IMR-90 (cell line): ENCODE measurements around the gene ZNF580. TPM values are rescaled to one million over a fixed set of nuclear protein-coding genes. Genes with fewer than 3 reads are reported as not detected.

ENCODE experiments used
- ATAC-seq: fragments of 200-7000 bp; cut with Tn5 transposase; 2 replicates; pipeline ENCODE4 v1.9.1; 2020; ENCODE audit warnings: low read depth, mild to moderate bottlenecking, moderate library complexity
- BruUV-seq: library from RNA; stranded (reverse); fragments of 400-500 nt; replicated peaks from 2 replicates; lab custom pipeline; 2021; lab: Mats Ljungman, UMichigan
- CTCF ChIA-PET: fragments of 300-600 bp; formaldehyde crosslinking; extraction: SDS; loops from one replicate; lab custom pipeline; 2021; ENCODE audit warnings: antibody characterized with exemption; lab: Yijun Ruan, JAX
- POLR2A ChIA-PET: fragments of 300-600 bp; sonication (Branson Sonifier 250); formaldehyde crosslinking; loops from one replicate; lab custom pipeline; 2022; ENCODE audit warnings: antibody characterized with exemption; ENCODE audit not compliant: unreplicated experiment; lab: Charles Lee
- DNase-seq: peaks from one replicate; pipeline ENCODE4 v3.0.0; 2013
- H2AFZ ChIP-seq: replicated peaks from 2 replicates; pipeline ENCODE3; 2013; ENCODE audit warnings: low read length, mild to moderate bottlenecking; ENCODE audit not compliant: poor library complexity
- H2AK5ac ChIP-seq: 2 replicates; pipeline ENCODE4 v1.6.1; 2013; ENCODE audit warnings: low read depth, low read length, inconsistent platforms
- H2AK9ac ChIP-seq: replicated peaks from 2 replicates; pipeline ENCODE3; 2013; ENCODE audit warnings: mild to moderate bottlenecking, low read depth, low read length, moderate library complexity; ENCODE audit not compliant: poor library complexity
- H2BK120ac ChIP-seq: 2 replicates; pipeline ENCODE4 v1.6.1; 2013; ENCODE audit warnings: low read depth, low read length, inconsistent platforms
- H2BK15ac ChIP-seq: 3 replicates; pipeline ENCODE4 v1.6.1; 2013; ENCODE audit warnings: low read depth, low read length, inconsistent platforms
- H2BK20ac ChIP-seq: 2 replicates; pipeline ENCODE4 v1.6.1; 2013; ENCODE audit warnings: low read depth, mild to moderate bottlenecking, inconsistent platforms, low read length, moderate library complexity
- H2BK5ac ChIP-seq: 2 replicates; pipeline ENCODE4 v1.6.1; 2013; ENCODE audit warnings: mild to moderate bottlenecking, low read depth, low read length, inconsistent platforms; ENCODE audit not compliant: poor library complexity, severe bottlenecking
- H3K14ac ChIP-seq: replicated peaks from 2 replicates; pipeline ENCODE4 v1.6.1; 2013; ENCODE audit warnings: low read depth, low read length, inconsistent platforms
- H3K18ac ChIP-seq: 2 replicates; pipeline ENCODE4 v1.6.1; 2013; ENCODE audit warnings: low read depth, low read length, control low read depth
- H3K23ac ChIP-seq: 2 replicates; pipeline ENCODE4 v1.6.1; 2013; ENCODE audit warnings: low read depth, low read length, inconsistent platforms
- H3K27ac ChIP-seq: 2 replicates; pipeline ENCODE4 v1.5.1; 2013; ENCODE audit warnings: mild to moderate bottlenecking, control low read depth, low read length; ENCODE audit not compliant: insufficient read depth
- H3K27me3 ChIP-seq: 2 replicates; pipeline ENCODE4 v1.6.1; 2013; ENCODE audit warnings: low read length; ENCODE audit not compliant: control insufficient read depth, insufficient read depth
- H3K36me3 ChIP-seq: 2 replicates; pipeline ENCODE4 v1.6.1; 2013; ENCODE audit warnings: low read length, mixed read lengths; ENCODE audit not compliant: control insufficient read depth, insufficient read depth
- H3K4ac ChIP-seq: 2 replicates; pipeline ENCODE4 v1.6.1; 2013; ENCODE audit warnings: low read depth, low read length, inconsistent platforms
- H3K4me1 ChIP-seq: 2 replicates; pipeline ENCODE4 v1.6.1; 2013; ENCODE audit warnings: low read length, mixed read lengths; ENCODE audit not compliant: control insufficient read depth, insufficient read depth
- H3K4me2 ChIP-seq: 2 replicates; pipeline ENCODE4 v1.6.1; 2013; ENCODE audit warnings: low read depth, mild to moderate bottlenecking, control low read depth, low read length, moderate library complexity
- H3K4me3 ChIP-seq: 2 replicates; pipeline ENCODE4 v1.5.1; 2013; ENCODE audit warnings: low read depth, mild to moderate bottlenecking, control low read depth, low read length, moderate library complexity; ENCODE audit not compliant: insufficient read depth
- H3K56ac ChIP-seq: 2 replicates; pipeline ENCODE4 v1.6.1; 2013; ENCODE audit warnings: low read length, inconsistent platforms; ENCODE audit not compliant: insufficient read depth; ENCODE audit errors: extremely low read depth
- H3K79me1 ChIP-seq, 2 experiments: 2 replicates each; pipeline ENCODE4 v1.6.1; 2013; ENCODE audit warnings: low read length in 2 of 2, inconsistent platforms in 1 of 2, low read depth in 1 of 2
- H3K9ac ChIP-seq: 2 replicates; pipeline ENCODE4 v1.6.1; 2013; ENCODE audit warnings: low read depth, low read length, control low read depth
- H3K9me1 ChIP-seq: 2 replicates; pipeline ENCODE4 v1.6.1; 2013; ENCODE audit warnings: low read length, inconsistent platforms; ENCODE audit not compliant: insufficient read depth
- H3K9me3 ChIP-seq: 2 replicates; pipeline ENCODE4 v1.6.1; 2013; ENCODE audit warnings: low read length; ENCODE audit not compliant: control insufficient read depth, insufficient read depth
- H4K20me1 ChIP-seq: 2 replicates; pipeline ENCODE4 v1.6.1; 2013; ENCODE audit warnings: low read length, inconsistent platforms; ENCODE audit not compliant: insufficient read depth
- H4K5ac ChIP-seq: 2 replicates; pipeline ENCODE4 v1.6.1; 2013; ENCODE audit warnings: mild to moderate bottlenecking, low read depth, low read length, control low read depth
- H4K8ac ChIP-seq, 2 experiments: 2 replicates each; pipeline ENCODE4 v1.6.1; 2013; ENCODE audit warnings: low read depth in 2 of 2, low read length in 2 of 2, control low read depth in 1 of 2, inconsistent platforms in 1 of 2
- H4K91ac ChIP-seq: 2 replicates; pipeline ENCODE4 v1.6.1; 2013; ENCODE audit warnings: low read depth, low read length, inconsistent platforms; ENCODE audit not compliant: insufficient read depth
- BHLHE40 ChIP-seq: fragments of 150-350 bp; IDR thresholded peaks from 2 replicates; pipeline ENCODE4 v1.6.1; 2016; ENCODE audit warnings: mild to moderate bottlenecking, low read depth, low read length
- CEBPB ChIP-seq: IDR thresholded peaks from 2 replicates; pipeline ENCODE4 v1.6.1; 2012; ENCODE audit warnings: low read depth, low read length, improper control_type of control experiment
- CHD1 ChIP-seq: IDR thresholded peaks from 2 replicates; pipeline ENCODE4 v1.6.1; 2012; ENCODE audit warnings: low read depth, low read length, improper control_type of control experiment
- FOS ChIP-seq: fragments of 150-350 bp; IDR thresholded peaks from 2 replicates; pipeline ENCODE4 v1.6.1; 2016; ENCODE audit warnings: low read depth, low read length
- MAFK ChIP-seq: IDR thresholded peaks from 2 replicates; pipeline ENCODE4 v1.6.1; 2012; ENCODE audit warnings: low read depth, low read length, improper control_type of control experiment
- MAZ ChIP-seq: IDR thresholded peaks from 2 replicates; pipeline ENCODE4 v1.6.1; 2012; ENCODE audit warnings: low read depth, mild to moderate bottlenecking, low read length, improper control_type of control experiment, moderate library complexity, borderline replicate concordance
- MXI1 ChIP-seq: IDR thresholded peaks from 2 replicates; pipeline ENCODE4 v1.6.1; 2012; ENCODE audit warnings: low read depth, mild to moderate bottlenecking, low read length, moderate library complexity, borderline replicate concordance
- NFE2L2 ChIP-seq: fragments of 150-350 bp; IDR thresholded peaks from 2 replicates; pipeline ENCODE4 v1.6.1; 2016; ENCODE audit warnings: low read depth, mild to moderate bottlenecking, low read length
- POLR2A ChIP-seq: IDR thresholded peaks from 2 replicates; pipeline ENCODE4 v1.6.1; 2012; ENCODE audit warnings: mild to moderate bottlenecking, low read depth, low read length
- RAD21 ChIP-seq: IDR thresholded peaks from 2 replicates; pipeline ENCODE4 v1.6.1; 2012; ENCODE audit warnings: low read length, improper control_type of control experiment
- RCOR1 ChIP-seq: IDR thresholded peaks from 2 replicates; pipeline ENCODE4 v1.6.1; 2012; ENCODE audit warnings: mild to moderate bottlenecking, low read length, improper control_type of control experiment; ENCODE audit not compliant: insufficient replicate concordance
- RFX5 ChIP-seq: IDR thresholded peaks from 2 replicates; pipeline ENCODE4 v1.8.0; 2012; ENCODE audit warnings: low read depth, mild to moderate bottlenecking, low read length, moderate library complexity
- WGBS, 2 experiments: methylation state at CpG; one replicate each; pipeline versions ENCODE4 v1.1.5 to v1.1.7; 2013; ENCODE audit warnings: missing lambda C conversion rate in 2 of 2; ENCODE audit not compliant: insufficient read length in 1 of 2; ENCODE audit errors: extremely low coverage in 2 of 2; 5-methylcytosine and 5-hydroxymethylcytosine counted together
- dilution Hi-C: fragments of 300-500 bp; cut with HindIII; formaldehyde crosslinking; loops from one replicate; pipeline ENCODE4 v1.14.3; 2018; ENCODE audit warnings: low sequenced_read_pairs; ENCODE audit not compliant: unreplicated experiment
- in situ Hi-C: fragments of 300-500 bp; cut with MboI; formaldehyde crosslinking; loops from 3 replicates; pipeline ENCODE4 v1.14.3; 2019; ENCODE audit warnings: low sequenced_read_pairs, inconsistent platforms, mixed read lengths
- intact Hi-C: fragments of 100-400 bp; cut with micrococcal nuclease; formaldehyde crosslinking; loops from 2 replicates; pipeline ENCODE4 v1.10.0; 2022
- polyA plus RNA-seq, 3 experiments: library from polyadenylated mRNA; depleted of rRNA; stranded (reverse); fragments of >200 nt; gene quantifications; 2 replicates each; pipeline ENCODE4 v1.2.3, GENCODE V29; 2012; ENCODE audit warnings: low replicate concordance in 1 of 3
- total RNA-seq: library from RNA; depleted of rRNA; stranded (reverse); fragments of >200 nt; gene quantifications from 2 replicates; pipeline ENCODE4 v1.2.3, GENCODE V29; 2012
- TF ChIP-seq, protein P1 (sequence below): conservative IDR thresholded peaks from 2 replicates; pipeline ENCODE4 v1.5.1; 2012; ENCODE audit warnings: mild to moderate bottlenecking, low read depth, low read length, improper control_type of control experiment
- TF ChIP-seq, protein P2 (sequence below): fragments of 150-350 bp; IDR thresholded peaks from 2 replicates; pipeline ENCODE4 v1.6.1; 2017; ENCODE audit warnings: mild to moderate bottlenecking, antibody characterized with exemption, low read length, low read depth

Gene ZNF580
- total and polyA plus RNA-seq, 2 of the 4 experiments (the other 2 are of a cell fraction), result 1.4 to 36.9 TPM

DNA sequence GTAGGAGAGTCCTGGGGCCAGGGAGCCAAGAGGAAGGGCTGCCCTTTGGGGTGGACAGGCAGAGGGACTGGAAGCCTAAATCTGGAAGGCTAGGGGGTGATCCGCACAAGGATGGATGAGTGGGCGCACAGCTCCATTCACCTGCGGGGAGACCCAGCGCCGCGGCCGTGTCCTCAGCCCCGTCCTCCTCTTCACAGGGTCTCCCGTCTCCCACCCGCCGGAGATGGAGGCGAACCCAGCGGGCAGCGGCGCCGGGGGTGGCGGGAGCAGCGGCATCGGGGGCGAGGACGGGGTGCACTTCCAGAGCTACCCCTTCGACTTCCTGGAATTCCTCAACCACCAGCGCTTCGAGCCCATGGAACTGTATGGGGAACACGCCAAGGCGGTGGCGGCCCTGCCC, 27.4 kb upstream of the ZNF580 start:
- CTCF ChIA-PET, result no interaction called here
- no peak overlapping the region for H4K91ac ChIP-seq
- no peak overlapping the region for H4K5ac ChIP-seq
- H3K23ac ChIP-seq, result no peak overlapping the region
- H2AK5ac ChIP-seq, result no peak overlapping the region
- peaks cover 48% of the 10 kb centered on the region for H3K36me3 ChIP-seq
- no TSS peak for BruUV-seq
- H4K8ac ChIP-seq, result no peak overlapping the region
- DNase-seq, result no peak
- in situ Hi-C loops (no loop called here), dilution Hi-C loops (no loop called here), intact Hi-C loops (no loop called here)
- POLR2A ChIA-PET, result no interaction called here
- H3K27me3 ChIP-seq, result no peaks in the 10 kb centered on the region
- no peak overlapping the region for H3K14ac ChIP-seq
- no peak overlapping the region for H3K27ac ChIP-seq
- WGBS, 2 experiments, result 96% methylated on average over 10 of the region's 27 CpGs; no CpG with 5 or more reads in 1 of the 2 experiments
- no peak overlapping the region for H3K18ac ChIP-seq
- H2BK15ac ChIP-seq, result no peak overlapping the region
- no peak overlapping the region for H2BK5ac ChIP-seq
- H3K9me1 ChIP-seq, result peaks cover 9% of the 10 kb centered on the region
- H3K4me1 ChIP-seq, result peaks cover under 1% of the 10 kb centered on the region; the same call in 1 of the 2 replicates
- peaks cover 5% of the 10 kb centered on the region; the same call in 1 of the 2 replicates for H3K9me3 ChIP-seq
- H2AK9ac ChIP-seq, result no peak overlapping the region
- no peak overlapping the region for H3K9ac ChIP-seq
- no peak overlapping the region for H3K4me2 ChIP-seq
- peaks cover 25% of the 10 kb centered on the region for H4K20me1 ChIP-seq
- ATAC-seq, result no peak
- H3K4ac ChIP-seq, result no peak overlapping the region
- H3K4me3 ChIP-seq, result no peak overlapping the region
- no peak overlapping the region for H2BK120ac ChIP-seq
- no peak overlapping the region for H3K56ac ChIP-seq
- no peak overlapping the region for H2AFZ ChIP-seq
- H2BK20ac ChIP-seq, result no peak overlapping the region
- TF ChIP-seq, protein P1, sequence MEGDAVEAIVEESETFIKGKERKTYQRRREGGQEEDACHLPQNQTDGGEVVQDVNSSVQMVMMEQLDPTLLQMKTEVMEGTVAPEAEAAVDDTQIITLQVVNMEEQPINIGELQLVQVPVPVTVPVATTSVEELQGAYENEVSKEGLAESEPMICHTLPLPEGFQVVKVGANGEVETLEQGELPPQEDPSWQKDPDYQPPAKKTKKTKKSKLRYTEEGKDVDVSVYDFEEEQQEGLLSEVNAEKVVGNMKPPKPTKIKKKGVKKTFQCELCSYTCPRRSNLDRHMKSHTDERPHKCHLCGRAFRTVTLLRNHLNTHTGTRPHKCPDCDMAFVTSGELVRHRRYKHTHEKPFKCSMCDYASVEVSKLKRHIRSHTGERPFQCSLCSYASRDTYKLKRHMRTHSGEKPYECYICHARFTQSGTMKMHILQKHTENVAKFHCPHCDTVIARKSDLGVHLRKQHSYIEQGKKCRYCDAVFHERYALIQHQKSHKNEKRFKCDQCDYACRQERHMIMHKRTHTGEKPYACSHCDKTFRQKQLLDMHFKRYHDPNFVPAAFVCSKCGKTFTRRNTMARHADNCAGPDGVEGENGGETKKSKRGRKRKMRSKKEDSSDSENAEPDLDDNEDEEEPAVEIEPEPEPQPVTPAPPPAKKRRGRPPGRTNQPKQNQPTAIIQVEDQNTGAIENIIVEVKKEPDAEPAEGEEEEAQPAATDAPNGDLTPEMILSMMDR, result no peak
- TF ChIP-seq CHD1 (no peak), FOS (no peak), CEBPB (no peak), RCOR1 (no peak), RAD21 (no peak), POLR2A (no peak), MAFK (no peak), NFE2L2 (no peak), MXI1 (no peak), RFX5 (no peak), BHLHE40 (no peak), MAZ (no peak)
- TF ChIP-seq, protein P2, sequence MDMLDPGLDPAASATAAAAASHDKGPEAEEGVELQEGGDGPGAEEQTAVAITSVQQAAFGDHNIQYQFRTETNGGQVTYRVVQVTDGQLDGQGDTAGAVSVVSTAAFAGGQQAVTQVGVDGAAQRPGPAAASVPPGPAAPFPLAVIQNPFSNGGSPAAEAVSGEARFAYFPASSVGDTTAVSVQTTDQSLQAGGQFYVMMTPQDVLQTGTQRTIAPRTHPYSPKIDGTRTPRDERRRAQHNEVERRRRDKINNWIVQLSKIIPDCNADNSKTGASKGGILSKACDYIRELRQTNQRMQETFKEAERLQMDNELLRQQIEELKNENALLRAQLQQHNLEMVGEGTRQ, result no peak
- H3K79me1 ChIP-seq, result peaks cover 37 to 59% of the 10 kb centered on the region in 2 experiments
